Esophagus muscularis mucosa (tissue), 4 donors: ENCODE results near the gene EIF3C. TPM values are rescaled to one million over a fixed set of nuclear protein-coding genes. Genes with fewer than 3 reads are reported as not detected.
"Not testable (repeated sequence)": the region's sequence is repeated elsewhere in the genome, so short reads cannot be mapped to it uniquely, and the experiment has no call there.

Experiments used
- DNase-seq: peaks from one replicate; pipeline ENCODE4 v3.0.0-alpha.2; 2017; ENCODE audit errors: extremely low spot score
- H3K27ac ChIP-seq, 4 donors: fragments of 200-600 bp; sonication (generic); replicated peaks in 1 of 4; 1 replicate in 3 of 4; 2 replicates in 1 of 4; pipeline ENCODE4 v1.5.1; 2016 to 2019; ENCODE audit warnings: mild to moderate bottlenecking in 1 of 4
- H3K27me3 ChIP-seq, 4 donors: fragments of 200-600 bp; sonication (generic); one replicate each; pipeline versions ENCODE4 v1.5.1 to v1.6.0; 2016 to 2019
- H3K36me3 ChIP-seq, 4 donors: fragments of 200-600 bp; sonication (generic); one replicate each; pipeline ENCODE4 v1.5.1; 2016 to 2019
- H3K4me1 ChIP-seq, 4 donors: fragments of 200-600 bp; sonication (generic); one replicate each; pipeline ENCODE4 v1.5.1; 2016 to 2019
- H3K4me3 ChIP-seq, 4 donors: fragments of 200-600 bp; sonication (generic); 1 replicate in 2 of 4; 2 replicates in 2 of 4; pipeline ENCODE4 v1.5.1; 2016 to 2019; ENCODE audit warnings: mild to moderate bottlenecking in 4 of 4, moderate library complexity in 1 of 4
- H3K9me3 ChIP-seq, 4 donors: fragments of 200-600 bp; sonication (generic); 1 replicate in 3 of 4; 2 replicates in 1 of 4; pipeline ENCODE4 v1.5.1; 2016 to 2019
- WGBS: methylation state at CpG from one replicate; pipeline ENCODE4 v1.1.5; 2018; 5-methylcytosine and 5-hydroxymethylcytosine counted together
- intact Hi-C: fragments of 100-400 bp; cut with DNase I; formaldehyde crosslinking; loops from one replicate; pipeline ENCODE4 v1.15.1; 2023
- small RNA-seq, 3 donors: library from RNA; depleted of rRNA; stranded (forward); fragments of <200 nt; gene quantifications; one replicate each; pipeline ENCODE3, GENCODE V24; 2016
- total RNA-seq, 4 donors: library from RNA; depleted of rRNA; stranded (reverse); fragments of >200 nt; gene quantifications; one replicate each; pipeline versions ENCODE4 v1.1.0 to v1.2.1, GENCODE V29; 2016

The EIF3C gene
- total RNA-seq, 4 donors from 2014 or later: 84.7 to 422 (median 203) TPM

- intact Hi-C loops, H3K9me3 ChIP-seq, H3K27ac ChIP-seq, H3K27me3 ChIP-seq, H3K4me1 ChIP-seq, H3K4me3 ChIP-seq, DNase-seq, H3K36me3 ChIP-seq: not testable (repeated sequence)
- WGBS: no CpG with 5 or more reads among the region's 4 CpGs
Measured at GRCh38 chr16:28782357-28782756, 71.1 kb downstream of the EIF3C start.

Small RNAs within 50 kb of the gene (small RNA-seq; reads per million reads assigned to genes)
- 0 reads per million in 3 donors for gene MIR6862-2

Other genes with a start within 250 kb of the EIF3C start
- under 1 TPM in 1 of 4 donors, not detected in 3; 0.75 TPM for gene NPIPB7, start 239.1 kb upstream of the EIF3C start, total RNA-seq
- 10 to 100 TPM; 10.3 to 23.3 (median 16.6) TPM for gene CLN3, start 219.4 kb upstream of the EIF3C start, total RNA-seq
- 1 to 10 TPM in 3 of 4 donors, under 1 TPM in 1; 0.83 to 3.5 (median 1.6) TPM for gene APOBR, start 216.8 kb upstream of the EIF3C start, total RNA-seq
- not detected for gene IL27, start 204.6 kb upstream of the EIF3C start, total RNA-seq
- 10 to 100 TPM; 30.3 to 66.1 (median 51.3) TPM for gene NUPR1, start 172.5 kb upstream of the EIF3C start, total RNA-seq
- gene SGF29, start 157.5 kb upstream of the EIF3C start, total RNA-seq: 10 to 100 TPM; 33.2 to 43.4 (median 39.9) TPM
- 1 to 10 TPM in 2 of 4 donors, under 1 TPM in 1, not detected in 1; 0.97 to 1.8 (median 1.3) TPM for gene SULT1A2, start 114.4 kb upstream of the EIF3C start, total RNA-seq
- gene SULT1A1, start 101.4 kb upstream of the EIF3C start, total RNA-seq: 10 to 100 TPM; 10.4 to 22.0 (median 16.7) TPM
- gene NPIPB8, start 73.4 kb upstream of the EIF3C start, total RNA-seq: not detected
- gene NPIPB9, start 40.3 kb downstream of the EIF3C start, total RNA-seq: 1 to 10 TPM in 2 of 4 donors, under 1 TPM in 2; 0.66 to 2.2 (median 1.3) TPM
- 10 to 100 TPM; 43.4 to 73.9 (median 52.6) TPM for gene ATXN2L, start 111.5 kb downstream of the EIF3C start, total RNA-seq
- gene TUFM, start 134.9 kb downstream of the EIF3C start, total RNA-seq: 100 to 1,000 TPM in 1 of 4 donors, 10 to 100 TPM in 3; 63.1 to 106 (median 82.8) TPM
- 10 to 100 TPM; 27.0 to 48.4 (median 34.7) TPM for gene SH2B1, start 152.4 kb downstream of the EIF3C start, total RNA-seq
- under 1 TPM in 1 of 4 donors, not detected in 3; 0.86 TPM for gene ATP2A1, start 167.0 kb downstream of the EIF3C start, total RNA-seq
- gene RABEP2, start 213.8 kb downstream of the EIF3C start, total RNA-seq: 10 to 100 TPM; 15.0 to 27.2 (median 16.7) TPM
- gene CD19, start 220.5 kb downstream of the EIF3C start, total RNA-seq: under 1 TPM in 1 of 4 donors, not detected in 3; 0.66 TPM
- 10 to 100 TPM; 15.6 to 30.3 (median 20.3) TPM for gene NFATC2IP, start 239.5 kb downstream of the EIF3C start, total RNA-seq